Gastroesophageal sphincter (tissue), 3 donors: Measurements from ENCODE around the gene DGKG.

Experiments
- CTCF ChIP-seq, 4 experiments: fragments of 200-600 bp in 2 of 4; fragments of 450-650 bp in 2 of 4; sonication (generic) in 1 of 4; IDR thresholded peaks; one replicate each; pipeline ENCODE4 v1.5.1; 2017 to 2019; ENCODE audit warnings: antibody characterized with exemption in 4 of 4, mild to moderate bottlenecking in 2 of 4, moderate library complexity in 2 of 4
- EP300 ChIP-seq: sonication (generic); formaldehyde crosslinking; IDR thresholded peaks from one replicate; pipeline ENCODE4 v1.6.1; 2017; ENCODE audit warnings: antibody characterized with exemption, mild to moderate bottlenecking
- POLR2A ChIP-seq, 2 donors: fragments of 450-650 bp; IDR thresholded peaks; one replicate each; pipeline ENCODE4 v1.6.1; 2017; ENCODE audit warnings: antibody characterized with exemption in 2 of 2, mild to moderate bottlenecking in 2 of 2, moderate library complexity in 1 of 2

- no peak for TF ChIP-seq CTCF (IDR thresholded peaks at IDR 0.05)
- no peak for TF ChIP-seq POLR2A (IDR thresholded peaks at IDR 0.05)
- no peak for TF ChIP-seq EP300
These were observed 24.0 kb upstream of the DGKG start for GRCh38 chr3:186385856-186386602.
